ENCODE data around the gene FOXK2. TPM values are rescaled to one million over a fixed set of nuclear protein-coding genes. Genes with fewer than 3 reads are reported as not detected.
"Not testable (repeated sequence)": the region's sequence is repeated elsewhere in the genome, so short reads cannot be mapped to it uniquely, and the experiment has no call there.

FOXK2 gene
- total RNA-seq, 1 experiment from 2014 or later, result 104 TPM

DNA sequence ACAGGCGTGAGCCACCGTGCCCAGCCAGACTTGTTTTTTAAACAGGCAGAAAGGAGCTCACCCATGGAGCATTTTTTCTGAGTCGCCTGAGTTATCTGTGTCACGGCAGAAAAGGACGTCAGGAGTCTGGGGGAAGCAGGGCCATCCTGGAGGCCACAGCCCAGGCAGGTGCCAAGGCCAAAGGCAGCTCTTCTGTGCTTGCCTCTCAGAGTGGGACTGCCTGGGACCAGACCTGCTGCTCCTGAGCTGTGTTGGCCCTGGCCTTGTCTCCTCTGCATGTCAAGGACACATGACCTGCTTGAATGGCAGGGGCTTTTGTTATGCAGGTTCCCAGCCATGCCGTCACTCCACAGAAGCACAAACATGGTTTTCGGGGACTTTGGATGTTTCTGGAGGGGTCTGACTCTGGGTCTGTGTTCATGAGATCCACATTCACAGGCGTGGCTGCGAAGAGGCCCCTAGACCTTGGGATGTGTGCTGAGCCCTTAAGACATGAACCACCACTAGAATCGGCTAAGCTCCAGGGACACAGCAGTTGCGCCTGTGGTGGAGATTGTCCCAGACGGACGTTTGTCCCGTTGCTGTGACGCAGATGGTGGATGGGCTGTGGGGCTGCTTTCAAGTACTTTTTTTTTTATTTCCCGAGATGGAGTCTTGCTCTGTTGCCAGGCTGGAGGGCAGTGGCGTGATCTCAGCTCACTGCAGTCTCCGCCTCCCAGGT is 33.8 kb downstream of the FOXK2 start:
- Mint-ChIP-seq H3K4me1 (ENCODE audit: insufficient read depth, unreplicated experiment) (peaks cover 21% of the 10 kb centered on the region), H3K4me3 (ENCODE audit: unreplicated experiment) (no peak overlapping the region), H3K27me3 (ENCODE audit: insufficient read depth, unreplicated experiment) (no peaks in the 10 kb centered on the region), H3K27ac (ENCODE audit: low read depth, unreplicated experiment) (no peak overlapping the region), H3K36me3 (ENCODE audit: insufficient read depth, unreplicated experiment) (no peaks in the 10 kb centered on the region), H3K9me3 (ENCODE audit: unreplicated experiment) (no peaks in the 10 kb centered on the region)
- BruUV-seq (replicated peaks), result no TSS peak
- intact Hi-C loops (cut with micrococcal nuclease), result loop anchor here (2.0 to 10.0 kb wide), 3 partner anchors 25 to 169 kb away; partner anchors contain the start of genes HEXD and OGFOD3
- ChIA-PET POLR2A (interaction anchor here (0.7 to 2.6 kb wide), 6 partner anchors 8 to 34 kb away, joined by 4 to 10 read pairs (median 4); partner anchors contain the start of gene FOXK2), CTCF (interaction anchor here (0.6 to 2.5 kb wide), 17 partner anchors 8 to 203 kb away, joined by 3 to 28 read pairs (median 4); no protein-coding TSS in a partner anchor)
- TF ChIP-seq, protein P1, sequence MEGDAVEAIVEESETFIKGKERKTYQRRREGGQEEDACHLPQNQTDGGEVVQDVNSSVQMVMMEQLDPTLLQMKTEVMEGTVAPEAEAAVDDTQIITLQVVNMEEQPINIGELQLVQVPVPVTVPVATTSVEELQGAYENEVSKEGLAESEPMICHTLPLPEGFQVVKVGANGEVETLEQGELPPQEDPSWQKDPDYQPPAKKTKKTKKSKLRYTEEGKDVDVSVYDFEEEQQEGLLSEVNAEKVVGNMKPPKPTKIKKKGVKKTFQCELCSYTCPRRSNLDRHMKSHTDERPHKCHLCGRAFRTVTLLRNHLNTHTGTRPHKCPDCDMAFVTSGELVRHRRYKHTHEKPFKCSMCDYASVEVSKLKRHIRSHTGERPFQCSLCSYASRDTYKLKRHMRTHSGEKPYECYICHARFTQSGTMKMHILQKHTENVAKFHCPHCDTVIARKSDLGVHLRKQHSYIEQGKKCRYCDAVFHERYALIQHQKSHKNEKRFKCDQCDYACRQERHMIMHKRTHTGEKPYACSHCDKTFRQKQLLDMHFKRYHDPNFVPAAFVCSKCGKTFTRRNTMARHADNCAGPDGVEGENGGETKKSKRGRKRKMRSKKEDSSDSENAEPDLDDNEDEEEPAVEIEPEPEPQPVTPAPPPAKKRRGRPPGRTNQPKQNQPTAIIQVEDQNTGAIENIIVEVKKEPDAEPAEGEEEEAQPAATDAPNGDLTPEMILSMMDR (IDR thresholded peaks at IDR 0.05; ENCODE audit: unreplicated experiment), result no peak
- DNase-seq (ENCODE audit: unreplicated experiment), result no peak

DNA sequence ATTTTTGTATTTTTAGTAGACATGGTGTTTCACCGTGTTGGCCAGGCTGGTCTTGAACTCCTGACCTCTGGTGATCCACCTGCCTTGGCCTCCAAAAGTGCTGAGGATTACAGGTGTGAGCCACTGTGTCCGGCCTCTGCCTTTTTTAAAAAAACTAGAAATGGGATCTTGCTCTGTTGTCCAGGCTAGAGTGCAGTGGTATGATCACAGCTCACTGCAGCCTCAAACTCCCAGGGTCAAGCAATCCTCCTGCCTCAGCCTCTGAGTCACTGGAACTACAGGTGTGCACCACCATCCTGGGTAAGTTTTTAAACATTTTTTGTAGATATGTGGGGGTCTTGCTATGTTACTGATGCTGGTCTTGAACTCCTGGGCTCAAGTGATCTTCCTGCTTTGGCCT is 38.0 kb downstream of the FOXK2 start:
- H3K27ac Mint-ChIP-seq (ENCODE audit: low read depth, unreplicated experiment); POLR2A ChIA-PET; DNase-seq (ENCODE audit: unreplicated experiment); H3K36me3 Mint-ChIP-seq (ENCODE audit: insufficient read depth, unreplicated experiment); BruUV-seq (replicated peaks); H3K4me3 Mint-ChIP-seq (ENCODE audit: unreplicated experiment); H3K9me3 Mint-ChIP-seq (ENCODE audit: unreplicated experiment); H3K27me3 Mint-ChIP-seq (ENCODE audit: insufficient read depth, unreplicated experiment): not testable (repeated sequence)
- peaks cover 19% of the 10 kb centered on the region for H3K4me1 Mint-ChIP-seq (ENCODE audit: insufficient read depth, unreplicated experiment)
- CTCF ChIA-PET, result interaction anchor here (0.7 kb wide), 1 partner anchor 34 kb away, joined by 3 read pairs; no protein-coding TSS in a partner anchor
- intact Hi-C loops (cut with micrococcal nuclease), result loop anchor here (10.0 kb wide), 2 partner anchors 143 to 173 kb away; partner anchors contain the start of genes HEXD and OGFOD3

DNA sequence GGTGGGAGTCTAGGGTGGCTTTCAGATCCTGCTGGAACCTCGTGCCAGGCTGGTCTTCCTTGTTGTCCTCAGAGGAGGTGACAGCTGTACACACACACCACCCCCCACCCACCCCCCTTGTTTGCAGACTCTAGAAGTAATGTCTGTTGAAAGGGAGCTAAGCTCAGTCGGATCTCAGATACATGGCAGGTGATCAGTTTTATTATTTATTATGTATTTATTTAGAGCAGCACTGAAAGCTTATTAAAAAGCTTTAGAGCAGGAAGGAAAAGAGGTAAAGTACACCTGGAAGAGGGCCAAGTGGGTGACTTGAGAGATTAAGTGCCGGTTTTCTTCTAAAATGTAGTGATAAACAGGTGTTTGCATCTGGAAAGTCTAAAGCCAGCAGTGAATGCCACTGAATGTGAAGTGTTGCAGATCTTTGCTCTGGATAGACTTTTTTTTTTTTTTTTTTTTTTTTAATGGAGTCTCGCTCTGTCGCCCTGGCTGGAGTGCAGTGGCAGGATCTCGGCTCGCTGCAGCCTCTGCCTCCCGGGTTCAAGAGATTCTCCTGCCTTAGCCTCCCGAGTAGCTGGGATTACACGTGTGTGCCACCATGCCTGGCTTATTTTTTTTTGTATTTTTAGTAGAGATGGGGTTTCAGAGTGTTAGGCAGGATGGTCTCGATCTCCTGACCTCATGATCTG is 40.2 kb downstream of the FOXK2 start:
- Mint-ChIP-seq H3K9me3 (ENCODE audit: unreplicated experiment) (no peaks in the 10 kb centered on the region), H3K4me3 (ENCODE audit: unreplicated experiment) (no peak overlapping the region), H3K27me3 (ENCODE audit: insufficient read depth, unreplicated experiment) (no peaks in the 10 kb centered on the region), H3K36me3 (ENCODE audit: insufficient read depth, unreplicated experiment) (peaks cover 15% of the 10 kb centered on the region), H3K27ac (ENCODE audit: low read depth, unreplicated experiment) (no peak overlapping the region), H3K4me1 (ENCODE audit: insufficient read depth, unreplicated experiment) (peaks cover 12% of the 10 kb centered on the region)
- ChIA-PET POLR2A (interaction anchor here (0.5 to 1.1 kb wide), 4 partner anchors 81 to 318 kb away, joined by 3 to 6 read pairs (median 4); no protein-coding TSS in a partner anchor), CTCF (interaction anchor here (0.6 to 1.3 kb wide), 2 partner anchors 9 to 141 kb away, joined by 3 read pairs; no protein-coding TSS in a partner anchor)
- TF ChIP-seq, protein P1 (IDR thresholded peaks at IDR 0.05; ENCODE audit: unreplicated experiment), result no peak
- DNase-seq (ENCODE audit: unreplicated experiment), result no peak
- BruUV-seq (replicated peaks), result no TSS peak
- intact Hi-C loops (cut with micrococcal nuclease), result loop anchor here (10.0 kb wide), 2 partner anchors 145 to 175 kb away; partner anchors contain the start of genes HEXD and OGFOD3

DNA sequence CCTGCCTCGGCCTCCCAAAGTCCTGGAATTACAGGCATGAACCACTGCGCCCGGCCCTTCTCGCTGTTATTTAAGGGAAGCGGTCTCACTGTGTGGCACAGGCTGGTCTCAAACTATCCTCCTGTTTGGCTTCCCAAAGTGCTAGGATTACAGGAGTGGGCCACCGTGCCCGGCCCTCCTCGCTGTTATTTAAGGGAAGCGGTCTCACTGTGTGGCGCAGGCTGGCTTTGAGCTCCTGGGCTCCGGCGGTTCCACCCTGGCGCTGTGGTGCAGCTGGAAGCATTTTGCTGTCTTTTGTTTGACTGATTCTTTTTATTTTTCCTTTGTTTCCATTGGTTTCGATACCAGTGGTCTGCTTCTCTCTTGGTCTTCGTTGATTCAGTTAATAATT is 40.7 kb downstream of the FOXK2 start:
- CTCF ChIA-PET, result interaction anchor here (1.3 kb wide), 1 partner anchor 8 kb away, joined by 3 read pairs; no protein-coding TSS in a partner anchor
- POLR2A ChIA-PET, result interaction anchor here (0.5 to 0.7 kb wide), 2 partner anchors 14 to 185 kb away, joined by 3 read pairs; no protein-coding TSS in a partner anchor
- Mint-ChIP-seq H3K4me3 (ENCODE audit: unreplicated experiment) (no peak overlapping the region), H3K36me3 (ENCODE audit: insufficient read depth, unreplicated experiment) (peaks cover 21% of the 10 kb centered on the region), H3K27ac (ENCODE audit: low read depth, unreplicated experiment) (no peak overlapping the region), H3K27me3 (ENCODE audit: insufficient read depth, unreplicated experiment) (no peaks in the 10 kb centered on the region), H3K9me3 (ENCODE audit: unreplicated experiment) (no peaks in the 10 kb centered on the region), H3K4me1 (ENCODE audit: insufficient read depth, unreplicated experiment) (peaks cover 12% of the 10 kb centered on the region)
- TF ChIP-seq, protein P1 (IDR thresholded peaks at IDR 0.05; ENCODE audit: unreplicated experiment), result no peak
- DNase-seq (ENCODE audit: unreplicated experiment), result no peak
- BruUV-seq (replicated peaks), result no TSS peak
- intact Hi-C loops (cut with micrococcal nuclease), result no loop called here
